Measurements from ENCODE around the gene LMAN2. TPM values are rescaled to one million over a fixed set of nuclear protein-coding genes. Genes with fewer than 3 reads are reported as not detected.
A peak's percentile ranks its signal among the peaks of the same experiment; 100 is the strongest.

LMAN2 gene
- total and polyA plus RNA-seq, 8 donors = 73.5 to 621 (median 117) TPM

- 87 to 95% (median 89%) methylated on average over 17 to 18 of the region's 18 CpGs for WGBS, 5 donors
- Histone ChIP-seq H3K4me1 (peaks cover 24 to 42% (median 36%) of the 10 kb centered on the region in 4 donors), H3K4me3 (no peak overlapping the region), H3K27ac (no peak overlapping the region), H3K27me3 (no peaks in the 10 kb centered on the region), H3K9me3 (no peaks in the 10 kb centered on the region), H3K36me3 (peaks cover 0 to 7% (median 0%) of the 10 kb centered on the region in 4 donors)
- DNase-seq = no peak
- intact Hi-C loops (cut with DNase I; ENCODE audit: low total_unique reads) = no loop called here
- TF ChIP-seq POLR2AphosphoS5 (IDR thresholded peaks at IDR 0.05) (no peak), CTCF (IDR thresholded peaks at IDR 0.05) (no peak), EP300 (IDR thresholded peaks at IDR 0.05) (no peak), POLR2A (IDR thresholded peaks at IDR 0.05) (no peak)
Observed at GRCh38 chr5:177314376-177315342, 36.8 kb downstream of the LMAN2 start.

DNA sequence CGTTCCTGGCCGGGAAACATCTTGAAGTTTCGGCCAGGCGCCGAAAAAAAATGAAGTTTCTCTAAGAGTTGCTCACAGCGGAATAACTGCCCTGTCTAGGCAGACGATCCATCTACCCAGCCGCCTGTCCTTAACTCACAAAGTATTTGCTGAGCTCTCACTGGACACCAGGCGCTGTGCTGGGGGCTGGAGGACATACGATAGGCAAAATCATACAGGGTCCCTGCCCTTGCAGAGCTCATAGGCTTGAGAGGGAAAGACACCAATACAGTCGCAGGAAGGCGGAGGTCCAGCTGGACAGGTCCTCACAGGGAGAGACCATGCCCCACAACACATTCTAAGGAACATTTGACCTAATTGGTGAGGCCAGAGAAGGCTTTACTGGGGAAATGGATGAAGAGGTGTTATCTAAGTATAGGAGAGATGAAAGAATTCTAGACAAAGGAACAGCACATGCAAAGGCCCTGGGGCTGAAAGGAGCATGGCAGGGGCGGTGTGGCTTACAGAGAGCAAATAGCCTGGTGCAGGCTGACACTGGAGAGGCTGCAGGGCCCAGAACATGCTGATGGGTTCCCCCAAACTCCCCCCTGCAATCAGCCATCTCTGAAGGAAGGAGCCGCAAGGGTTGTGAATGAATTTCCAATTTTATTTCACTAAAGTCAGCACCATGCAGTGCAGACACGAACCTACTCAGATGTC, 37.8 kb downstream of the LMAN2 start:
- DNase-seq = no peak
- H3K27ac ChIP-seq = no peak overlapping the region
- intact Hi-C loops (cut with DNase I; ENCODE audit: low total_unique reads) = no loop called here
- H3K36me3 ChIP-seq = peaks cover 0 to 7% (median 0%) of the 10 kb centered on the region in 4 donors
- H3K4me3 ChIP-seq = no peak overlapping the region
- WGBS, 5 donors = 90 to 97% (median 94%) methylated on average over 15 of the region's 15 CpGs
- H3K27me3 ChIP-seq = no peaks in the 10 kb centered on the region
- peaks cover 24 to 51% (median 44%) of the 10 kb centered on the region in 4 donors for H3K4me1 ChIP-seq
- TF ChIP-seq POLR2AphosphoS5 (IDR thresholded peaks at IDR 0.05) (no peak), POLR2A (IDR thresholded peaks at IDR 0.05) (no peak), CTCF (IDR thresholded peaks at IDR 0.05) (no peak), EP300 (IDR thresholded peaks at IDR 0.05) (no peak)
- H3K9me3 ChIP-seq = no peaks in the 10 kb centered on the region

DNA sequence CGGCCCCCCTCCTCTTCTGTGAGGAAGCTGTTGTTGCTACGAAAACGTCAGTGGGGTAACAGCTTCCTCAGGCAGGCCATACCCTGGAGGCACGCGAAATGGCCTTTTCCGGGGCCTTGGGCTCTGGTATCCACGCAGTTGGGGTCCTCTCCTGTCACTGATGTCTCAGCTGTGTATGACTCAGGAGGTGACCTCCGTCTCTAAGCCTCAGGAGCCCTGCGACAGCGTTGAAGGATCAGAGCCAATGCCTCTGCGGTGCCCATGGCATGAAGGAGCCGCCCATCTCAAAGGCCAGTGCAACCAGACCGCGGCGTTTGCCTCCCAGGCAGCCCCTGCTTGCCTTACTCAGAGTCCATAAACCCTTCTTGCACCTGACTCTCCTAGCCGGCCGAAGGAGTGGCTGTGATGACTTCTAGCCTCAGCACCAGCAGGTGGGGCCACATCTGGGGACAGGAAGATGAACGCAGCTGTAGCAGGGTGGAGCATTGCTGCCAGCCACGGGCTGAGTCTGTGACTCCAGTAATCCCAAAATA, 38.8 kb downstream of the LMAN2 start:
- Histone ChIP-seq H3K4me1 (peaks cover 24 to 55% (median 42%) of the 10 kb centered on the region in 4 donors), H3K4me3 (peak overlapping the region; percentile 46 to 73 (median 62)), H3K9me3 (no peaks in the 10 kb centered on the region), H3K27ac (peak overlapping the region in 2 of 5 donors; percentile 10 to 78), H3K36me3 (peaks cover 0 to 8% (median 3%) of the 10 kb centered on the region in 4 donors), H3K27me3 (no peaks in the 10 kb centered on the region)
- WGBS, 5 donors = 1 to 12% (median 4%) methylated on average over 11 to 19 of the region's 19 CpGs
- peak in 1 of 2 donors; percentile 66 for DNase-seq
- no peak for TF ChIP-seq POLR2AphosphoS5 (IDR thresholded peaks at IDR 0.05)
- TF ChIP-seq CTCF (IDR thresholded peaks at IDR 0.05) = no peak
- TF ChIP-seq EP300 (IDR thresholded peaks at IDR 0.05) = no peak
- intact Hi-C loops (cut with DNase I; ENCODE audit: low total_unique reads) = no loop called here
